Right lobe of liver (tissue), 4 donors: ENCODE data around the gene LHFPL4.

Experiments
- POLR2A ChIP-seq: fragments of 450-650 bp; IDR thresholded peaks from one replicate; pipeline ENCODE4 v1.6.1; 2017; ENCODE audit warnings: antibody characterized with exemption, mild to moderate bottlenecking
- TF ChIP-seq, protein P1 (sequence below), 4 donors: fragments of 200-600 bp in 3 of 4; fragments of 450-650 bp in 1 of 4; IDR thresholded peaks; one replicate each; pipeline versions ENCODE4 v1.5.1 to v1.8.0; 2016 to 2022; ENCODE audit warnings: antibody characterized with exemption in 4 of 4, mild to moderate bottlenecking in 2 of 4
- donor health status: DM: no; HTN: no; CAD: no.
- donor health status: DM: no; HTN: no; CAD: no.
- donor health status: DM: no; HTN: yes; CAD: no.

DNA sequence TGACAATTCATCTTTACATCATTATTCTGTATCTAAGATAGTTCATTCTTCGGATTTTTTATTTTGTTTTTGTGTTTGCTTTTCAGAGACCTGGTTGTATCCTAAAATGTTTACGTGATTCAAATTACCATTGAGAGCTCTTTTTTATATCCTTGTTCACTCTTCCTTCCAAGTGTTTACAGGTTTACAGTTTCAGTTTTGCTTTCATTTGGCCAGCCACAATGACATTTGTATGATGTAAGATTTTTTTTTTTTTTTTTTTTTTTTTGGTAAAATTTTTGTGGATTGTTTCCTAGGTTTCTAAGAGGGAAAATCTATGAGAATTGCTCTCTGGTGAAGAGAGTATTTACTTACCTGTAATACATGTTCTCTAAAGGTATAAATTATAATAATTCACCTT is 101.2 kb downstream of the LHFPL4 start:
- TF ChIP-seq, protein P1, sequence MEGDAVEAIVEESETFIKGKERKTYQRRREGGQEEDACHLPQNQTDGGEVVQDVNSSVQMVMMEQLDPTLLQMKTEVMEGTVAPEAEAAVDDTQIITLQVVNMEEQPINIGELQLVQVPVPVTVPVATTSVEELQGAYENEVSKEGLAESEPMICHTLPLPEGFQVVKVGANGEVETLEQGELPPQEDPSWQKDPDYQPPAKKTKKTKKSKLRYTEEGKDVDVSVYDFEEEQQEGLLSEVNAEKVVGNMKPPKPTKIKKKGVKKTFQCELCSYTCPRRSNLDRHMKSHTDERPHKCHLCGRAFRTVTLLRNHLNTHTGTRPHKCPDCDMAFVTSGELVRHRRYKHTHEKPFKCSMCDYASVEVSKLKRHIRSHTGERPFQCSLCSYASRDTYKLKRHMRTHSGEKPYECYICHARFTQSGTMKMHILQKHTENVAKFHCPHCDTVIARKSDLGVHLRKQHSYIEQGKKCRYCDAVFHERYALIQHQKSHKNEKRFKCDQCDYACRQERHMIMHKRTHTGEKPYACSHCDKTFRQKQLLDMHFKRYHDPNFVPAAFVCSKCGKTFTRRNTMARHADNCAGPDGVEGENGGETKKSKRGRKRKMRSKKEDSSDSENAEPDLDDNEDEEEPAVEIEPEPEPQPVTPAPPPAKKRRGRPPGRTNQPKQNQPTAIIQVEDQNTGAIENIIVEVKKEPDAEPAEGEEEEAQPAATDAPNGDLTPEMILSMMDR (IDR thresholded peaks at IDR 0.05): no peak
- TF ChIP-seq POLR2A: no peak
